Vagina (tissue), 2 donors: ENCODE results near the gene ASB8.

ENCODE experiments used
- POLR2A ChIP-seq, 2 donors: fragments of 450-650 bp; IDR thresholded peaks; one replicate each; pipeline ENCODE4 v1.6.1; 2017; ENCODE audit warnings: antibody characterized with exemption in 2 of 2, mild to moderate bottlenecking in 2 of 2, moderate library complexity in 2 of 2
- POLR2AphosphoS5 ChIP-seq, 2 donors: sonication (generic); formaldehyde crosslinking; IDR thresholded peaks; one replicate each; pipeline ENCODE4 v1.9.0; 2017; ENCODE audit warnings: antibody characterized with exemption in 2 of 2, mild to moderate bottlenecking in 2 of 2, low read depth in 1 of 2; ENCODE audit not compliant: insufficient read depth in 1 of 2
- TF ChIP-seq, protein P1 (sequence below), 3 experiments: fragments of 450-650 bp in 2 of 3; fragments of 200-600 bp in 1 of 3; sonication (generic) in 1 of 3; IDR thresholded peaks; one replicate each; pipeline ENCODE4 v1.5.1; 2017 to 2019; ENCODE audit warnings: antibody characterized with exemption in 3 of 3, mild to moderate bottlenecking in 2 of 3, moderate library complexity in 2 of 3

DNA sequence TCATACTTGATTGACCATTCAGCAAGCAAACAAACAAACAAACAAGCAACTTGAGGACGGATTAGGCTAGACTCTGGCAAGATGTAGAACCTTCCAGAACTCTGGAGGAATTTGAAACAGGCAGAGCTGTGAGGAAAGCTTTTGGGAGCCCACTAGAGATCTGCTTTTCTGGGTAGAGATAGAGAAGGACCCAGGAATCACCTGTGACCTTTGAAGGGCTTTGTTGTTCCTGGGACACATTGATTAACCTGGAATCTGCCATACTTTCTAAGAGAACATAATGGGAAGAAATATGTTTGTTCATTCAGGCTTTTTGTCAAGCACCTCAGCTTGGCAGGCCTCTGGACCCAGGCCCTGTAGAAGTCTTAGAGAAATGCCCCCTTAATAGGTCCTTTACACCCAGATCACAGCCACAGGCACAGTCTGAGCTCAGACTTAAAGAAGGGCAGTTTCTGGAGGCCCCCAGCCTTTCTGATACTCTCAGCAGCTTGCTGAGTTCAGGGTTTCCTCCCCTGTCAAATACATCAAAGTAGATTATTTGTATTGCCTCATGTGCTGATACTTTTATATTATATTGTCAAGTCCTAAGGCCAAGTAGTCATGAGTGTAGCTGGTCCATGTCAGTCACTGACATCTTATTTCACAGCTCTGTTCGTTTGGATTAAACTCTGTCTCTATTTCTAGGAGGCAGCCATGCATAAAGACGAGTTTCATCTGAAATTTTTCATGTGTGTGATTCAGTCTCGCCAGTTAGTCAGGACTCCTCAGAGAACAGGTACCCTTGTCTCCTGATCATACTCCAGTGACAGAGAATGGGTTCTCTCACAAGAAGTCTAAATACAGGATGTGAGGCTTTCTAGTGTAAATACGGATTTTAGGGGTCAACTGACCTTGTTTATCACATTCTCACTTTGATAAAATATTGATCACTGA, 50.4 kb downstream of the ASB8 start:
- TF ChIP-seq, protein P1, sequence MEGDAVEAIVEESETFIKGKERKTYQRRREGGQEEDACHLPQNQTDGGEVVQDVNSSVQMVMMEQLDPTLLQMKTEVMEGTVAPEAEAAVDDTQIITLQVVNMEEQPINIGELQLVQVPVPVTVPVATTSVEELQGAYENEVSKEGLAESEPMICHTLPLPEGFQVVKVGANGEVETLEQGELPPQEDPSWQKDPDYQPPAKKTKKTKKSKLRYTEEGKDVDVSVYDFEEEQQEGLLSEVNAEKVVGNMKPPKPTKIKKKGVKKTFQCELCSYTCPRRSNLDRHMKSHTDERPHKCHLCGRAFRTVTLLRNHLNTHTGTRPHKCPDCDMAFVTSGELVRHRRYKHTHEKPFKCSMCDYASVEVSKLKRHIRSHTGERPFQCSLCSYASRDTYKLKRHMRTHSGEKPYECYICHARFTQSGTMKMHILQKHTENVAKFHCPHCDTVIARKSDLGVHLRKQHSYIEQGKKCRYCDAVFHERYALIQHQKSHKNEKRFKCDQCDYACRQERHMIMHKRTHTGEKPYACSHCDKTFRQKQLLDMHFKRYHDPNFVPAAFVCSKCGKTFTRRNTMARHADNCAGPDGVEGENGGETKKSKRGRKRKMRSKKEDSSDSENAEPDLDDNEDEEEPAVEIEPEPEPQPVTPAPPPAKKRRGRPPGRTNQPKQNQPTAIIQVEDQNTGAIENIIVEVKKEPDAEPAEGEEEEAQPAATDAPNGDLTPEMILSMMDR (IDR thresholded peaks at IDR 0.05) = no peak
- TF ChIP-seq POLR2A (IDR thresholded peaks at IDR 0.05) = no peak
- TF ChIP-seq POLR2AphosphoS5 (IDR thresholded peaks at IDR 0.05; ENCODE audit: insufficient read depth in 1 of 2, low read depth in 1 of 2) = no peak
